Osteoblast (primary cell): ENCODE data around the gene GRID1. TPM values are rescaled to one million over a fixed set of nuclear protein-coding genes. Genes with fewer than 3 reads are reported as not detected.

ENCODE experiments used
- DNase-seq: peaks from one replicate; pipeline ENCODE4 v3.0.0; 2011; ENCODE audit warnings: low spot score, mixed read lengths; ENCODE audit not compliant: insufficient read length; ENCODE audit errors: missing footprints
- H2AFZ ChIP-seq: 2 replicates; pipeline ENCODE4 v1.6.0; 2011; ENCODE audit warnings: mild to moderate bottlenecking, low read length
- H3K27ac ChIP-seq: 2 replicates; pipeline ENCODE4 v1.5.1; 2011; ENCODE audit warnings: mild to moderate bottlenecking, low read depth, low read length, moderate library complexity
- H3K27me3 ChIP-seq: 2 replicates; pipeline ENCODE4 v1.6.0; 2012; ENCODE audit warnings: mild to moderate bottlenecking, control low read depth, inconsistent platforms, low read length, moderate library complexity; ENCODE audit not compliant: insufficient read depth
- H3K36me3 ChIP-seq: 2 replicates; pipeline ENCODE4 v1.5.1; 2011; ENCODE audit warnings: mild to moderate bottlenecking, low read length, control low read depth, moderate library complexity; ENCODE audit not compliant: insufficient read depth
- H3K4me1 ChIP-seq: 2 replicates; pipeline ENCODE4 v1.5.1; 2011; ENCODE audit warnings: mild to moderate bottlenecking, low read length, control low read depth, moderate library complexity; ENCODE audit not compliant: insufficient read depth
- H3K4me2 ChIP-seq: 2 replicates; pipeline ENCODE4 v1.6.0; 2011; ENCODE audit warnings: mild to moderate bottlenecking, low read length; ENCODE audit not compliant: insufficient read depth
- H3K4me3 ChIP-seq: fragments of 200-600 bp; sonication (generic); 3 replicates; pipeline ENCODE4 v1.5.1; 2012; ENCODE audit warnings: mild to moderate bottlenecking, low read length, inconsistent platforms; ENCODE audit not compliant: insufficient read depth
- H3K79me2 ChIP-seq: 2 replicates; pipeline ENCODE4 v1.6.0; 2012; ENCODE audit warnings: mild to moderate bottlenecking, low read length, control low read depth, inconsistent platforms; ENCODE audit not compliant: insufficient read depth
- H3K9me3 ChIP-seq: 2 replicates; pipeline ENCODE4 v1.5.1; 2011; ENCODE audit warnings: low read depth, low read length, control low read depth
- H4K20me1 ChIP-seq: 2 replicates; pipeline ENCODE4 v1.6.0; 2012; ENCODE audit warnings: mild to moderate bottlenecking, low read length, control low read depth; ENCODE audit not compliant: insufficient read depth
- total RNA-seq: library from RNA; depleted of rRNA; stranded (reverse); fragments of >200 nt; gene quantifications from 2 replicates; pipeline ENCODE4 v1.2.3, GENCODE V29; 2012
- TF ChIP-seq, protein P1 (sequence below): IDR thresholded peaks from 2 replicates; pipeline ENCODE4 v1.5.1; 2011; ENCODE audit warnings: mild to moderate bottlenecking, low read depth, low read length, moderate library complexity; ENCODE audit errors: extremely low read depth

The GRID1 gene
- total RNA-seq, 1 donor: not detected

GRCh38 chr10:86356296-86356695 lies 10.3 kb downstream of the GRID1 start:
- H3K4me3 ChIP-seq: no peak overlapping the region
- no peaks in the 10 kb centered on the region for H3K27me3 ChIP-seq
- H3K79me2 ChIP-seq: no peaks in the 10 kb centered on the region
- TF ChIP-seq, protein P1, sequence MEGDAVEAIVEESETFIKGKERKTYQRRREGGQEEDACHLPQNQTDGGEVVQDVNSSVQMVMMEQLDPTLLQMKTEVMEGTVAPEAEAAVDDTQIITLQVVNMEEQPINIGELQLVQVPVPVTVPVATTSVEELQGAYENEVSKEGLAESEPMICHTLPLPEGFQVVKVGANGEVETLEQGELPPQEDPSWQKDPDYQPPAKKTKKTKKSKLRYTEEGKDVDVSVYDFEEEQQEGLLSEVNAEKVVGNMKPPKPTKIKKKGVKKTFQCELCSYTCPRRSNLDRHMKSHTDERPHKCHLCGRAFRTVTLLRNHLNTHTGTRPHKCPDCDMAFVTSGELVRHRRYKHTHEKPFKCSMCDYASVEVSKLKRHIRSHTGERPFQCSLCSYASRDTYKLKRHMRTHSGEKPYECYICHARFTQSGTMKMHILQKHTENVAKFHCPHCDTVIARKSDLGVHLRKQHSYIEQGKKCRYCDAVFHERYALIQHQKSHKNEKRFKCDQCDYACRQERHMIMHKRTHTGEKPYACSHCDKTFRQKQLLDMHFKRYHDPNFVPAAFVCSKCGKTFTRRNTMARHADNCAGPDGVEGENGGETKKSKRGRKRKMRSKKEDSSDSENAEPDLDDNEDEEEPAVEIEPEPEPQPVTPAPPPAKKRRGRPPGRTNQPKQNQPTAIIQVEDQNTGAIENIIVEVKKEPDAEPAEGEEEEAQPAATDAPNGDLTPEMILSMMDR: no peak
- H4K20me1 ChIP-seq: no peaks in the 10 kb centered on the region
- no peak overlapping the region for H3K4me2 ChIP-seq
- no peak overlapping the region for H2AFZ ChIP-seq
- DNase-seq: no peak
- H3K27ac ChIP-seq: no peak overlapping the region
- H3K4me1 ChIP-seq: no peaks in the 10 kb centered on the region
- H3K36me3 ChIP-seq: no peaks in the 10 kb centered on the region
- H3K9me3 ChIP-seq: no peaks in the 10 kb centered on the region

GRCh38 chr10:86355571-86356038 lies 11.0 kb downstream of the GRID1 start:
- H3K4me1 ChIP-seq: no peaks in the 10 kb centered on the region
- H3K27ac ChIP-seq: no peak overlapping the region
- H3K36me3 ChIP-seq: no peaks in the 10 kb centered on the region
- no peaks in the 10 kb centered on the region for H4K20me1 ChIP-seq
- no peaks in the 10 kb centered on the region for H3K79me2 ChIP-seq
- TF ChIP-seq, protein P1: no peak
- H3K27me3 ChIP-seq: no peaks in the 10 kb centered on the region
- no peaks in the 10 kb centered on the region for H3K9me3 ChIP-seq
- H2AFZ ChIP-seq: no peak overlapping the region
- DNase-seq: no peak
- no peak overlapping the region for H3K4me2 ChIP-seq
- H3K4me3 ChIP-seq: no peak overlapping the region

- TF ChIP-seq, protein P1: no peak
- Histone ChIP-seq H4K20me1 (no peaks in the 10 kb centered on the region), H3K36me3 (no peaks in the 10 kb centered on the region), H3K79me2 (no peaks in the 10 kb centered on the region), H3K4me2 (no peak overlapping the region), H3K4me1 (no peaks in the 10 kb centered on the region), H2AFZ (no peak overlapping the region), H3K27me3 (no peaks in the 10 kb centered on the region), H3K4me3 (no peak overlapping the region), H3K27ac (no peak overlapping the region), H3K9me3 (no peaks in the 10 kb centered on the region)
- DNase-seq: no peak
Measured at GRCh38 chr10:86354761-86355540, 11.6 kb downstream of the GRID1 start.

- Histone ChIP-seq H2AFZ (no peak overlapping the region), H3K27ac (no peak overlapping the region), H3K4me3 (no peak overlapping the region), H4K20me1 (no peaks in the 10 kb centered on the region), H3K9me3 (no peaks in the 10 kb centered on the region), H3K79me2 (no peaks in the 10 kb centered on the region), H3K4me2 (no peak overlapping the region), H3K27me3 (no peaks in the 10 kb centered on the region), H3K36me3 (no peaks in the 10 kb centered on the region), H3K4me1 (no peaks in the 10 kb centered on the region)
- no peak for DNase-seq
- TF ChIP-seq, protein P1: no peak
Measured at GRCh38 chr10:86353506-86354485, 12.8 kb downstream of the GRID1 start.
